Ishikawa (cell line): ENCODE data around the gene NEURL3.

Source experiments
- CEBPB ChIP-seq: IDR thresholded peaks from 2 replicates; pipeline ENCODE4 v1.6.1; 2012
- CREB1 ChIP-seq: IDR thresholded peaks from 2 replicates; pipeline ENCODE4 v1.6.1; 2012; ENCODE audit warnings: low read depth
- EGR1 ChIP-seq: IDR thresholded peaks from 2 replicates; pipeline ENCODE4 v1.6.1; 2012
- EP300 ChIP-seq: IDR thresholded peaks from 2 replicates; pipeline ENCODE4 v1.6.1; 2012; ENCODE audit warnings: borderline replicate concordance
- FOXM1 ChIP-seq: IDR thresholded peaks from 2 replicates; pipeline ENCODE4 v1.6.1; 2012; ENCODE audit warnings: low read depth, borderline replicate concordance
- NFIC ChIP-seq: IDR thresholded peaks from 2 replicates; pipeline ENCODE4 v1.6.1; 2012
- RAD21 ChIP-seq: IDR thresholded peaks from 2 replicates; pipeline ENCODE4 v1.6.1; 2012; ENCODE audit warnings: low read depth
- TAF1 ChIP-seq: IDR thresholded peaks from 2 replicates; pipeline ENCODE4 v1.6.1; 2012; ENCODE audit warnings: low read depth, mild to moderate bottlenecking
- TCF12 ChIP-seq: IDR thresholded peaks from 2 replicates; pipeline ENCODE4 v1.6.1; 2012; ENCODE audit warnings: low read depth
- TEAD4 ChIP-seq: IDR thresholded peaks from 2 replicates; pipeline ENCODE4 v1.6.1; 2012
- YY1 ChIP-seq: IDR thresholded peaks from 2 replicates; pipeline ENCODE4 v1.6.1; 2012; ENCODE audit warnings: low read depth
- ZBTB7A ChIP-seq: IDR thresholded peaks from 2 replicates; pipeline ENCODE4 v1.6.1; 2012; ENCODE audit warnings: low read depth
- TF ChIP-seq, protein P1 (sequence below): IDR thresholded peaks from 2 replicates; pipeline ENCODE4 v1.6.1; 2012; ENCODE audit warnings: low read depth, mild to moderate bottlenecking
- TF ChIP-seq, protein P2 (sequence below): IDR thresholded peaks from 2 replicates; pipeline ENCODE4 v1.6.1; 2012
- TF ChIP-seq, protein P3 (sequence below): IDR thresholded peaks from 2 replicates; pipeline ENCODE4 v1.6.1; 2012

The NEURL3 gene

DNA sequence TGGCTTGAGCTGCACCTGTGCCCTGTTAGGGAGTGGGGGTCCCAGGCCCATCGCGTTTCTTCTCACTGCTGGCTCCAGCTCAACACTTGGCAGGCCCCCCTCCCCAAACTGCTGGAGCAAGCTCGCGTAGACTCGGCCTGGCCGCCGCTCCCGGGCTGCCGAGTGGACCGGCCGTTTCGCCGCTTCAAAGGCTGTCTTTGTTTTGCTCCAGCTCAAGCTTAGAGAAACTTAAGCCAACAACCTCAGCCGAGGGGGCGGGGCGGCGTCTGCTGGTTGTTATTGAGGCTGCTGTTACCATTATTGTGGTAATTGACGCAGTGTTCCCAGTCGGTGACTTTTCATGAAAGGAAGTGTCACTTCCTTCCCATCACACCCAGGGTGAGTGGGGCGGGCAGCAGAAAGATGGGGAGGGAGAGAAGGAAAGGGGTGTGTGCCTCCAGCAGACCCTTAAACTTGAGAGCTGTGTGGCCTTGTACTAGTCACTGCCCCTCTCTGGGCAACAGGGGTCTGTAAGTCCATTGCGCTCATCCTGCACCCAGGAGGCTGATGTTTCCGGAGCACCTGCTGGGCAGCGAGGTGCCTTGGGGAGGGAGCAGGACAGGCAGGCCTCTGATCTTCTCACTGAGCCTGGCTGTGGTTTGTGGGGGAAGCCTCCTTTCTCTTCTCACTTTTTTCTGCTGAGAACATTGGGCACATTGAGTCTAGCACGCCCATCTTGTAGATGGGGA is 33.5 kb upstream of the NEURL3 start:
- TF ChIP-seq, protein P1, sequence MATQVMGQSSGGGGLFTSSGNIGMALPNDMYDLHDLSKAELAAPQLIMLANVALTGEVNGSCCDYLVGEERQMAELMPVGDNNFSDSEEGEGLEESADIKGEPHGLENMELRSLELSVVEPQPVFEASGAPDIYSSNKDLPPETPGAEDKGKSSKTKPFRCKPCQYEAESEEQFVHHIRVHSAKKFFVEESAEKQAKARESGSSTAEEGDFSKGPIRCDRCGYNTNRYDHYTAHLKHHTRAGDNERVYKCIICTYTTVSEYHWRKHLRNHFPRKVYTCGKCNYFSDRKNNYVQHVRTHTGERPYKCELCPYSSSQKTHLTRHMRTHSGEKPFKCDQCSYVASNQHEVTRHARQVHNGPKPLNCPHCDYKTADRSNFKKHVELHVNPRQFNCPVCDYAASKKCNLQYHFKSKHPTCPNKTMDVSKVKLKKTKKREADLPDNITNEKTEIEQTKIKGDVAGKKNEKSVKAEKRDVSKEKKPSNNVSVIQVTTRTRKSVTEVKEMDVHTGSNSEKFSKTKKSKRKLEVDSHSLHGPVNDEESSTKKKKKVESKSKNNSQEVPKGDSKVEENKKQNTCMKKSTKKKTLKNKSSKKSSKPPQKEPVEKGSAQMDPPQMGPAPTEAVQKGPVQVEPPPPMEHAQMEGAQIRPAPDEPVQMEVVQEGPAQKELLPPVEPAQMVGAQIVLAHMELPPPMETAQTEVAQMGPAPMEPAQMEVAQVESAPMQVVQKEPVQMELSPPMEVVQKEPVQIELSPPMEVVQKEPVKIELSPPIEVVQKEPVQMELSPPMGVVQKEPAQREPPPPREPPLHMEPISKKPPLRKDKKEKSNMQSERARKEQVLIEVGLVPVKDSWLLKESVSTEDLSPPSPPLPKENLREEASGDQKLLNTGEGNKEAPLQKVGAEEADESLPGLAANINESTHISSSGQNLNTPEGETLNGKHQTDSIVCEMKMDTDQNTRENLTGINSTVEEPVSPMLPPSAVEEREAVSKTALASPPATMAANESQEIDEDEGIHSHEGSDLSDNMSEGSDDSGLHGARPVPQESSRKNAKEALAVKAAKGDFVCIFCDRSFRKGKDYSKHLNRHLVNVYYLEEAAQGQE: no peak
- no peak for TF ChIP-seq CREB1
- no peak for TF ChIP-seq RAD21
- no peak for TF ChIP-seq TCF12
- no peak for TF ChIP-seq TAF1
- TF ChIP-seq, protein P2, sequence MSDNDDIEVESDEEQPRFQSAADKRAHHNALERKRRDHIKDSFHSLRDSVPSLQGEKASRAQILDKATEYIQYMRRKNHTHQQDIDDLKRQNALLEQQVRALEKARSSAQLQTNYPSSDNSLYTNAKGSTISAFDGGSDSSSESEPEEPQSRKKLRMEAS: no peak
- TF ChIP-seq TEAD4: no peak
- TF ChIP-seq EGR1: no peak
- TF ChIP-seq FOXM1: no peak
- TF ChIP-seq ZBTB7A: no peak
- TF ChIP-seq CEBPB: no peak
- TF ChIP-seq EP300: no peak
- TF ChIP-seq, protein P3, sequence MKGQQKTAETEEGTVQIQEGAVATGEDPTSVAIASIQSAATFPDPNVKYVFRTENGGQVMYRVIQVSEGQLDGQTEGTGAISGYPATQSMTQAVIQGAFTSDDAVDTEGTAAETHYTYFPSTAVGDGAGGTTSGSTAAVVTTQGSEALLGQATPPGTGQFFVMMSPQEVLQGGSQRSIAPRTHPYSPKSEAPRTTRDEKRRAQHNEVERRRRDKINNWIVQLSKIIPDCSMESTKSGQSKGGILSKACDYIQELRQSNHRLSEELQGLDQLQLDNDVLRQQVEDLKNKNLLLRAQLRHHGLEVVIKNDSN: no peak
- TF ChIP-seq YY1: no peak

DNA sequence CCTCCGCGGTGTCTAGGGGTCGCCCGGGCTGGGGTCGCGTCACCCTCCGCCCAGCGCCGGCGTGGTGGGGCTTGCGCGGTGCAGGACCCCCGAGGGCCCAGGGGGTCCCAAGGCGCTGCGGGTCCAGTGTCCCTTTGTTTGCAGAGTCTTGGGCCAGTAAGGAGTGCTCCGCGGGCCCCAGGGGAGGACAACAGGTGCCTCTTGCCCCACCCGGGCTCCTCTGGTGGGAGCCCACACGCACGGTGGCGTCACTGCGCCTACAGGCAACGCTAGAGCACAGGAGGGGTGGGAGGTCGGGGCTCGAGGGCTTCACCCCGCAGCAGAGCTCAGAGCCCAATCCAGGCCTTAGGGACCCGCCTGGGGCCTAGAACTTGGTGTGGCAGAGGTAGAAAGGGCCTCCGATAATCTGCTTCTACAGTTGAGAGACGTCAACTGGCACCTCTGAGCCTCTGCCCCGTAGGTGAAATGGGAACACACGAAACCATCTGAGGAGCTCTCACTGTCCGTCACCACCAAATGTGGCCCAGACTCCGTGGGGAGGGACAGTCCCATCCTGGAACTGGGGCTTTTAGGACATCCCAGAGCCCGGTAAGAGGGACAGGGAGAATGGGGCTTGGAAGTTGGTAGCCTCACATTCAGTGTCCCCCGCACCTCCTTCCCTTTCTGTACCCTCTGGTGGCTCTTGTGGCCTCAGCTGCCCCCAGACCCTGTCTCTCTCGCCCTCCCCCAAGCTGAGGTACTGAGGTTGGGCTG is 32.8 kb upstream of the NEURL3 start:
- TF ChIP-seq NFIC (no peak), CEBPB (no peak), FOXM1 (no peak), CREB1 (no peak), EGR1 (no peak), TCF12 (no peak), TAF1 (no peak), RAD21 (no peak)
- TF ChIP-seq, protein P1: no peak
- TF ChIP-seq, protein P3: no peak

DNA sequence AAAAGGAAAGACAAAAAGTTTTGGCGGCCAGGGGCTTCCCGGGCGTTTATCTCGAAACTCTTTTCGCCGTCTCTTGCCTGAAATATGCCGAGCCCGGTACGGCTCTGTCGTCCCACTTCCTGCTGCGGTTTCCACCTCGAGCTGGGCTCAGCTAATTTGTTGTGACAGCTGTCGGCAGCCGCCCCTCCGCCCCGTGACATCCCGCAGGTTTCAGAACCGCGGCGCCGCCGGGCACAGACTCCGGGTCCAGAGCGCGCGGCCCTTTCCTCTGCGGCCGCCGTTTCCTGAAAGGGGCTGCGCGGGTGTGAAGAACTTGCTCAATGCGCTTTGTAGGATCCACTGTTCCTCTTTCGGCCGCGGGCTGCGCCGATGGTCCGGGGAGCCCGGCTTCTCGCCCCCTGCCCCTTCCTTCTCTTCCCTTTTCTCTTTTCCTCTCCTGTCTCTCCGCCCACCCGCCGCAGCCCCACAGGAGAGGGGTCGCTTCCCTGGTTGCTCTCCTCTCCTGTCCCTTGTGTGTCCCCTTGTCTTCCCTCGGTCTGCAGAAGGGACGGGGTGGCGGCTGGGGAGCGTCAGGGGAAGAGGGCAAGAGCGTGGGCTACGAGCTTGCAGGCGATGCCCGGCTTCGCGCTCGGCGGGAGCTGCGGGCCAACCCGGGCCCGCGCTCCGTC is 32.0 kb upstream of the NEURL3 start:
- TF ChIP-seq TEAD4 (no peak), CREB1 (no peak)
- TF ChIP-seq, protein P2: peak; percentile 13; the same call in 1 of the 2 replicates
- TF ChIP-seq, protein P3: no peak

DNA sequence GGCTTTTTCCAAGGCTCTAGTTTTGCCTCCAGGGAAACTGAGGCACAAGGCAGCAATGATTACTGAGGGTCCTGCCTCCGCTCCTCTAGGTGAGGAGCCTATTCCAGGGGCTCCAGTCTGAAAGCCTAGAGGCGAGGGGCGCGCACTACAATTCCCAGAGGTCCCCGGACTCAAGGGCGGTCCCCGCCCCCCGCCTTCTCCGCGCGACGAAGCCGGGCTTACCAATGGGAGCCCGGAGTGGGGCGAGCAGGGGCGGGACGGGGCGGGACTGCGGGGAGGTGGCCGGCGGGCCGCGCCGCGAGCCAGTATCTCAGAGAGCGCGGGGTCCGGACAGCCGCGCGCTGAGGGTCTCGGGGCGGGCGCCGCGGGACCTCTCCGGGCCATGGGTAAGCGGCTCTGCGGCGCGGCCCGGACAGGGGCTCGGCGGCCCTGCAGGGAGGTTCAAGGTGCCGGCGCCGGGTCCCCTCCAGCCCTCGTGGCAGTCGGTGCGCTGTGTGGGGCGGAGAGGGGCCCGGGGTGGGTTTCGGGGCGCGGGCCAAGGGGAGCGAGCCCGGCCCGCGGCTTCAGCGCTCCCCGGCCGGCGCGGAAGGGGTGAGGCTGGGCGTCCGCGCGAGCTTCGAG is 31.4 kb upstream of the NEURL3 start, which contains the start of gene ARID5A:
Gene ARID5A, plus strand, starts transcription at position 308 of the 621 bp plus-strand sequence. Its CDS starts 75 bp downstream, at position 383.
- TF ChIP-seq CREB1 (peak; percentile 64), TAF1 (0 out of 2 replicates have a peak, but pooled peaks have one; percentile 51), ZBTB7A (peak; percentile 82)
- TF ChIP-seq, protein P1: no peak
